HTR-8/SVneo (cell line): ENCODE results near the gene RIPPLY3.
"Not testable (repeated sequence)": the region's sequence is repeated elsewhere in the genome, so short reads cannot be mapped to it uniquely, and the experiment has no call there.

Source experiments
- DNase-seq: peaks from one replicate; pipeline ENCODE4 v3.0.0; 2011; ENCODE audit warnings: low spot score, mixed read lengths; ENCODE audit not compliant: insufficient read length
- FAIRE-seq: peaks from 2 replicates; lab custom pipeline; 2011; peaks lifted over from hg19 to GRCh38; lab: Jason Lieb, UNC

RIPPLY3 gene

DNA sequence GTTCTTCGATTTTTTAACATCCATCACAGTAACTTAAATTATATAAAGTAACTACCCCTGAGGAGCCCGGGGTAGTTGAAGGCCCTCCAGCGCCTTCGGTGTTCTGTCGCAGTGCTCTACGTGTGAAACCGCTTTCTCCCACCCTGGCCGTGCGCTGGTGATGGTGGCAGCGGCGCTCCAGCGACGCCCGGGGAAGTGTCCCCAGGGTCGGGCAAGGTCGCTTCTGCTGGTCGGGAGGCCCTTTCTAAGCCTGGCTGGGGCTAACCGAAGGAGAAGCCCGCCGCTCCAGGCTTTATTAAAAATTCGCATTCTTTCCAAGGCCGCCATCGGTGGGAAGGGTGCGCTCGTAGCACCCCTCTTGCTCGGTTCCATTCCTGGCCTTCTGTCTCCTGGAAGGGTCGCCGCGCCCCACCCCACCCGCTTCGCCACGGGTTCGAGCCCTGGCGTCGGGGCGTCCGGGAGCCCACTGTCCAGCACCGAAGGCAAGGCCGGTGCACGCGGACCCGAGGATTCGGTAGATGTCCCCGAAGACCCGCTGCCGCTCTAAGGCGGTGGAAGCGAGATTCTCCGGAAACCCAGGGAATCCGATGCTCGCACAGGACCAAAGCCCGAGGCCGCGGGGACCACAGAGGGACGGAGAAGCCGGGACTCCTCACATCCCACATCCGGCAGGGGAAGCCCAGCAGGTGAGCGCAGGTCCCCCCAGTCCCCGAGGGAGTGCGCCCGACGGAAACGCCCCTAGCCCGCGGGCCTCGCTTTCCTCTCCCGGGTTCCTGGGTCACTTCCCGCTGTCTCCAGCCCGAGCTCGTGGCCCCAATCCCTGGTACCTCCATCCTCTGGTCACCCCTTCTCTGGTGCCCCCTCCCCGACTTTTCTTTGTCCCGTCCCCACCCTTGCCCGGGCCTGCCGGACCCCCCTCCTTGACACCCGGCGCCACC is 685 bp upstream of the RIPPLY3 start:
- DNase-seq (no peak), FAIRE-seq (no peak)

DNA sequence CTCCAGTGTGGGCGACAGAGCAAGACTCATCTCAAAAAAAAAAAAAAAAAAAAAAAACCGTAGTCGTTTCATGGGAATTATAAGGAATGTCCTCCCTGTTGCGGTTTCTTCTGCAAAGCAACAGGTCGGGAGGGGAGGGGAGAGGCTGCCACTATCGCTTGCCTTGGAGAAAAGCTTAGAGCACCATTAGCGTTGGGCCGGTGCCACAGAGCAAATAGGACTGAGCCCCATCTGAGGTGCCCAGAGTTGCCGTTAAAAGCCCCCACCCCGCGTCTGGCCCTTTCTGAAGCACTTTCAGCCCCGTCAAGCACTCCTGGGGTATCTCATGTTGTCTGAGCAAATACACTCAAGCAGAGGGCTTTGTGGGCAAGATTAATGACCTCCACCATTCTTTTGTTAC is 2.2 kb downstream of the RIPPLY3 start:
- FAIRE-seq (no peak), DNase-seq (no peak)

DNA sequence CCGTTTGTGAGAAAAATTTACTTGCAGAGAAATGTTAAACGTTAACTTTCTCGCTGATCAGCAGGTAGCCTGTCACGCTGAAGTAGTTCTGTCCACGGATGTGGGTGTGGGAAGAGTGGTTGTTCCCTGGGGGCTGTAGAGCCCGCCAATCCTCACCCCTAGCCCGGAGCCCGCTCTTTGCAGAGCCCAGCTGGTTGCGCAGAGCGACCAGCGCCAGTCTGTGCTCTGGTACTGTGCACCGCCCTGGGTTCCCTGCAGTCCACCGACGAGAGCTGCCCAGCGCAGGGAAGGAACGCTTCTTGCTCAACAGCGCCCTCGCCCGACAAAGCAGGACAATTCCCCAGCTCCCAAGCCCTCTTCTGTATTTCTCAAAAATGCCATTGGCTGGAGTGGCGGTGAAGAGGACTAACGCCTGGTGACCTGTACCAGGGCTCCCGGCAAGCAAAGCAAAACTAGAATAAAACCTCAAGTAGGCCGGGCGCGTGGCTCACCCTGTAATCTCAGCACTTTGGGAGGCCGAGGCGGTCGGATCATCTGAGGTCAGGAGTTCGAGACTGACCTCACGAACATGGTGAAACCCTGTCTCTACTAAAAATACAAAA is 3.3 kb downstream of the RIPPLY3 start:
- DNase-seq (peak; percentile 91), FAIRE-seq (peak; percentile 86)

DNA sequence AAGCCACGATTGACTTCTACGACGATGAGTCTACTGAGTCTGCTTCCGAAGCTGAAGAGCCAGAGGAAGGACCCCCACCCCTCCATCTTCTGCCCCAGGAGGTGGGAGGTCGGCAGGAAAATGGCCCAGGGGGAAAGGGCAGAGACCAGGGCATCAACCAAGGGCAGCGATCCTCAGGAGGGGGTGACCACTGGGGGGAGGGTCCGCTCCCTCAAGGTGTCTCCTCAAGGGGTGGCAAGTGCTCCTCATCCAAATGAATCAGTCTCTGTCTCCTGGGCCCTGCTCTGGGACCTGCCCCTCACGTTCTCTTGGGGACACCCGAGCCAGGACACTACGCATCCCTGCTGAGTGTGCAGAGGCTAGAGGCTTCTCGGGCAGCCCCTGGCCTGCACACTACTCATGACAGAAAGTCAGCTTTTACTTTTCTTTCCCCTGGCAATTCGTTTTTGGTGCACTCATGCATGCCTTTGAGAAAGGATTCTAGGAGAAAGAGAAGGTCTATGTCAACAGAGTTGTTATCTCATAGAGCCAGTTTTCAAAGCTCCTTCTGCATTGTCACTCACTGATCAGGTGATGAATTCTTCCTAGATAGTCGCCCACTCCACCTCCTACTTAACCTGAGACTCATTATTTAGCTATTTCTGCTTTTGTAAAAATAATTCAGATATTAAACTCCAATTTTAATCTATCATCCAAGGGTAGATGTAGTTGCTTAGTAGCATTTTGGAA is 11.6 kb downstream of the RIPPLY3 start:
- no peak for DNase-seq
- no peak for FAIRE-seq

DNA sequence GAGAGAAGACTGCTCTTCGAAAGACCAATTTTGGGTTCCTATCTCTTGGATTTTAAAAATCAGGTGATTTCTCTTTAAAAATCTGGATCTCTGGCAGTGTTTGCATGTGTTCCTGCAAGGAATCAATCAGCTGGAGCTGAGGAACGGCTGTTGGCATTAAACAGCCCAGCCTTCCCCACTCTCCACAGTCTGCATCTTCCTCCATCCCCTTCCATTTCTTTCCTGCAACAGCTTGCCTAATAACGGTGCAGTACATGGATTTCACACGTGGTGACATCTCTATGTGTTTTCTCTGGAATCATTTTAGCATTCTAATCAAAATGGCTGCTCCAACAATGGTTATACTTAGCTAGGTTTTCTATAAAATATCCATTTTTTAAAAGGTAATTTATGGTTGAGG is 20.0 kb downstream of the RIPPLY3 start:
- FAIRE-seq (no peak), DNase-seq (no peak)

DNA sequence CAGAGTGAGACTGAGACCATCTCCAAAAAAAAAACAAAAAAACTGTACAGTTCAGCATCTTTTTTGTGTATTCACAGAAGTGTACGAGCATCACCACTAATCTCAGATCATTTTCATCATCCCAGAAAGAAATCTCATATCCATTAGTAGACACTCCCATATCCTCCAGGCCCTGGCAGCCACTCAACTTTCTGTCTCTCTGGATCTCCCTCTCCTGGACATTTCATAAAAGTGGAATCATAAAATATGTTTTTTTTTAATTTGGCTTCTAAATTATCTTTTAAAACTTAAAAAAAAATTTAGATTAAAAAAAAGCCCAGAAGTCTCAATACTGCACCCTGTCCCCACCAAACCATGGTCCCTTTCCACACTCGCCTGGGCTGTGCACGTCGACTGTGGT is 22.1 kb downstream of the RIPPLY3 start:
- no peak for FAIRE-seq
- no peak for DNase-seq

DNA sequence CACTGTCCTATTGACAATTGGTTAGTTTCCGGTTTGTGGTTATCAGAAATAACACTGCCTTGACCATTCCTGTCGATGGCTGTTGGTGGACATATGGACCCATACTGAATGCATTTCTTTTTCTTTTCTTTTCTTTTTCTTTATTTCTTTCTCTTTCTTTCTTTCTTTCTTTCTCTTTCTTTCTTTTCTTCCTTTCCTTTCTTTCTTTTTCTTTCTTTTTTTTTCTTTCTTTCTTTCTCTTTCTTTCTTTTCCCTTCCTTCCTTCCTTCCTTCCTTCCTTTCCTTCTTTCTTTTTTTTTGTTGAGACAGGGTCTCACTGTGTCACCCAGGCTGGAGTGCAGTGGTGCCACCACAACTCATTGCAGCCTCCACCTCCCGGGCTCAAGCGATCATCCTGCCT is 24.4 kb downstream of the RIPPLY3 start:
- DNase-seq = no peak
- no peak for FAIRE-seq

DNA sequence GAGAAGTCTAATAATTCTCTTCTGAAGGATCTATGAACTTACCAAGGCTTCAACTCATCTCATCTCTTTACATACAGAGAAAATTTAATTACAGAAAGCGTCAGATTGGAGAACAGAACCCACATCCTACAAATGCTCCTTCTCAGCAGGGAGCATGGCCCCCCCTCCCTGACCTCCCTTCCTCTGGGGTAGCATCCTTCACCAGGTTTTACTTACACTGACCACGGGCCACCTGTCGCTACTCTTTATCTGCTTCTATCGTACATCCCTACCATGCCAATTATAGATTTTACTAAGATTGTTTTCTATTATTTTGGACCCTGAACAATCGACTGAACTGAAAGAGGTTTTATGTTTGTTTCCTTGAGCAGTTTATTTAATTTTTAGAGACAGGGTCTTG is 25.8 kb downstream of the RIPPLY3 start:
- DNase-seq (no peak), FAIRE-seq (no peak)

DNA sequence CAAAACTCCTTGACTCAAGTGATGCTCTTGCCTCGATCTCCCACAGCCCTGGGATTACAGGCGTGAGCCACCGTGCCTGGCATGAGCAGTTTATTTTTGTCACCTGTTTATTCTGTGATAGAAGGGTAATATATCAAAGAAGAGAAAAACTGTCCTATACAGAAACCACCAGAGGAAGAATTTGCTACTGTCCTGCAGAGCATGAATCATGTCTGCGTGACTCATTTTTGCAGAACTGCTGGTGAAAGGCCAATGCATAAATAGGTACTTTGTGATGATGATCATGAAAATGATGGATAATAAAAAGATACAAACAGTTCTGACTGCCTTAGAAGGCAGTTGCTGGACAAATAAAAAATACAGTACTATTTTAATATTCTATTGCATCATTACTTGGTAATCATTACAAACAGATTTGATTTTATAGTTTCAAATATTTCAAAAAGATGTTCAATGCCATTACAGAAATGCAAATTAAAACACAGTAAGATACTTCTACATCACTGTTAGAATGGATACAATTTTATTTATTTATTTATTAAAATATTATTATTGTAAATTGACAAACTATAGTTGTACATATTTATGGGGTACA is 26.5 kb downstream of the RIPPLY3 start:
- no peak for FAIRE-seq
- DNase-seq = peak; percentile 53

DNA sequence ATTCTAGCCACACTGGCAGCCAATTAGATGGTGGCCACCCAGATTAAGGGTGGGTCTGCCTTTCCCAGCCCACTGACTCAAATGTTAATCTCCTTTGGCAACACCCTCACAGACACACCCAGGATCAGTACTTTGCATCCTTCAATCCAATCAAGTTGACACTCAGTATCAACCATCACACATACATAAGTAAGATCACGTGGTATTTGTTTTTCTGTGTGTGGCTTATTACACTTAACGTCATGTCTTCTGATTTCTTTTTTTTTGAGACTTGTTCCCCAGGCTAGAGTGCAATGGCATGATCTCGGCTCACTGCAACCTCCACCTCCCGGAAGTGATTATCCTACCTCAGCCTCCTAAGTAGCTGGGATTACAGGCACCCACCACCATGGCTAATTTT is 27.9 kb downstream of the RIPPLY3 start:
- DNase-seq, FAIRE-seq: not testable (repeated sequence)

DNA sequence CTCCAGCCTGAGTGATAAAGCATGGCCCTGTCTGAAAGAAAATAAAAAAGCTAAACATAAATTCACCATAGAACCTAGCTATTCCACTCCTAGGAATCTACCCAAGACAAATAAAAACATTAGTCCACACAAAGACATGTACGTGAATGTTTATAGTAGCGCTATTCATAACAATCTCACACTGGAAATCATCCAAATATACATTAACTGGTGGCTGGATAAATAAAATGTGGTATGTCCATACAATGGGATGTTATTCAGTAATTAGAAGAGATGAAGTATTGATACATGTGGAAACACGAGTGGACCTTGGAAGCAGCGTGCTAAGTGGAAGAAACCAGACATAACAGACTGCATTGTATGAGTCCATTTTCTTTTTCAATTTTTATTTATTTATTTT is 29.7 kb downstream of the RIPPLY3 start:
- no peak for FAIRE-seq
- no peak for DNase-seq

DNA sequence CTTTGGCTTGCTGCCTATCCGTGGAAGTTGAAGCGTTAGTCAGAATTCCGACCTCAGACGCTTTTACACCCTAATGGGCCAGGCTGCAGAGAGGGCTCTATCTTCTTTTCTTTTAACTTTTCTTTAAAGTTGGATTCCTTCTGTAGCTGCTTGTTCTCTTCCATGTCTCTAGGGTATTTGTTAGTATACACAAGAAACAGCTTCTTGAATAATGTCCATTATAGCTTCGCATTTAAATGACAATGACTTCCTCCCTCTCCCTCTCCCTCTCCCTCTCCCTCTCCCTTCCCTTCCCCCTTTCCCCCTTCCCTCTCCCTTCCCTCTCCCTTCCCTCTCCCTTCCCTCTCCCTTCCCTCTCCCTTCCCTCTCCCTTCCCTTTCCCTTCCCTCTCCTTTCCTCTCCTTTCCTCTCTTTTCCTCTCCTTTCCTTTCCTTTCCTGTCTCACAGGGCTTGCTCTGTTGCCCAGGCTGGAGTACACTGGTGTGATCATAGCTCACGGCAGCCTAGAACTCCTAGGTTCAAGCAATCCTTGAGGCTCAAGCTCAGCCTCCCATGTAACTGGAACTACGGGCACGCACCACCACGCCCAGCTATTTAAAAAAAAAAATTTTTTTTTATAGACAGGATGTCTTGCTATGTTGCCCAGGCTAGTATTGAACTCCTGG is 33.0 kb downstream of the RIPPLY3 start:
- no peak for FAIRE-seq
- DNase-seq = no peak

DNA sequence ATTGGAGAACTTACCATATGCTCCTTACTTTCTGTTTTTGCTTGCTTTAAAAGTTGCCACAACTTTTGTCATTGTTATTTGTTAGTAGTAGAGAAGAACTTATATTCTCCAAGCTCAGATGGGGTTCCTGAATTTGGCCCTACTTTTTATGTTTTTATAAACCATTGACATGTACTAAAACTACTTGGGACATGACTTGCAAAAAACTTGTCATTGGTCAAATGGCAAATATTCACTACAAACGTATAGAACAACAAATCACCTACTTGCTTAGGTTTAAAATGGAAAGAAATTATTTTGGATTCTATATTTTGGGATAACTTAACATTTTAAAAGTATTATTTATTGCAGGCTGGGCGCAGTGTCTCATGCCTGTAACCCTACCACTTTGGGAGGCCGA is 33.7 kb downstream of the RIPPLY3 start:
- no peak for FAIRE-seq
- DNase-seq = no peak

DNA sequence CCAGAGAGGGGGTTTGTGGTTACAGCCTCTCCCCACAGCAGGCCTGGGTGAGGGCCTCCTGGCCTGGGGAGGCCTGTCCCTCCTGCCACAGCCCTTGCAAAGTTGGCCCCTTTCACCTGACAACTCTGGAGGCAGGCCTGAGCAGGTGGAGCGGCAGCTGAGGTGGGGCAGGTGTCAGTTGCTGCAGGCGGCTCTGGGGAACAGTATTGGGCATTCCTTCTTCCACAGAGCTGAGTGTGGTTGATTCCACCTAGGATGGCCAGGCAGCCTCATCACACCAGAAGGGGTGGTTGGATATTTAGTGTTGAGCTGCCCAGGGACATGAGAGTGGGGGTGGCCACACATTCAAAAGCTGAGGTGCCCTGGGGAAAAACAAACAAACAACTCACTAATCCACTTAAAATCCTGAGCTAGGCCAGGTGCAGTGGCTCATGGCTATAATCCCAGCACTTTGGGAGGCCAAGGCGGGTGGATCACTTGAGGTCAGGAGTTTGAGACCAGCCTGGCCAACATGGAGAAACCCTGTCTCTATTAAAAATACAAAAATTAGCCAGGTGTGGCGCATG is 35.3 kb downstream of the RIPPLY3 start:
- no peak for DNase-seq
- FAIRE-seq = no peak

DNA sequence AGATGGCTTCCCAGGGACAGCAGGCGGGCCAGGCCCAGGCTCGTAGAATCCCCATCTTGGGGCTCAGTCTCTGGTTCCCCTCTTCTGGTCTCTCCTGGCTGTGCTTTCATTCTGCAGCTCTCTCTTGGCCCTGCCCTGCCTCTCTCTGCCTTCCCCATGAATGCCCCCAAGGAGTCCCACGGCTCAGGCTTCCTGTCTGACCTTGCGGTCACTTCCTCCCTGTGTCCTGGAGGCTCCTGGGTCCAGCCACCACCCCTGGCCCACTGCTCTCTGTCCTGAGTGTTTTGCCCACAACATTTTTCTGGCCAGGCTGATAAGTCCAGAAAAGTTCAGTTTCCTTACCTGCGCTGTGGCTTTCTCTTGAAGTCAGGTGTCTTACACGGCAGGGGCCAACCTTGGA is 37.3 kb downstream of the RIPPLY3 start:
- no peak for FAIRE-seq
- no peak for DNase-seq

DNA sequence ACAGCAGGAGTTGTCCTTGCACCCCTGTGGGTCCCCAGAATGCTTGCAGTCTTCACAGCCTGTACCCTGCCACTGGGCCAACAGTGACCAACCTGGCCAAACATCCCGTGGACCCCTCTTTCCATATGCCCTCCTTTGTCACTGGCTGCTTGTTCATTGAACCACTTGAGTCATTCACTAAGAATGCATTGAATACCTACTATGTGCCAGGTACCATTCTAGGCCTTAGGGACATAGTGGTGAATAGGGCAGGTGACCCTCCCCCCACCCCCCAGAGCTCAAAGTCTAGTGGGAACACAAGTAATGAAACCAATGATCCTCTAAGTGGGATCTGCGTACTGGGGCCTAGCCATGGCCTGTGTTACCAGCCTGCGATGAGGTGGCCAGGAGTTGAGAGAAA is 38.1 kb downstream of the RIPPLY3 start:
- DNase-seq (no peak), FAIRE-seq (no peak)

DNA sequence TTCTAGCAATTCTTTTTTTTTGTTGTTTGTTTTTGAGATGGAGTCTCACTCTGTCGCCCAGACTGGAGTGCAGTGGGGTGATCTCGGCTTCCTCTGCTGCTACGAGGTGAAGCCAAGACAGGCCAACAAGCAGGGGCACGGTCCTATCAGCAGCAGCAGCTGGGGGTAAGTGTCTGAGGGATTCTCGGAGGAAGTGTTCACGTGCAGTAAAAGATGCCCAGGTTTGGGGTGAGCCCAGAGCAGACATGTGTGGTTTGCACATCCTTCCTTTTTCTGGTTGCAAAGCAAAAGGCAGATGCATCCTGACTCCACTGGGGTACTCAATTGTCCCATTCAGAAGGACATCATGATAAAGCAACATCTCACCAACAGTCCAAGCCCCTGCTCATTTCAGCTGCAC is 38.6 kb downstream of the RIPPLY3 start:
- FAIRE-seq = no peak
- DNase-seq = no peak

DNA sequence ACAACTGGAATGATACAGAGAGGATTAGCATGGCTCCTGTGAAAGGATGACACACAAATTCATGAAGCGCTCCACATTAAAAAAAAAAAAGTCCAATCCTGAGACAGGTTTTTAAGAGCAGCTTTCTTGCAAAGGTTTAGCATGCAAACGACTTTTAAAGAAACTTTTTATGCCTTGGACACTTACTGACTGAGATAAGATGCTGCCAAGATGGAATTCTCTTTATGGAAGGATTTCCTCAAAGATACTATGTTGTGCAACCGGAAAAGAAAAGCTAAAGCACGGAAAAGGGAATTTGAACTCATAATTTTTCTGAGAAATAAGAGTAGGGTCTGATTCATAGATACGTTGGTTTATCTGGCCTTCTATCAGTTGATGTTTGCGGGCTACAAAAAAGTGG is 39.1 kb downstream of the RIPPLY3 start:
- FAIRE-seq (no peak), DNase-seq (no peak)

DNA sequence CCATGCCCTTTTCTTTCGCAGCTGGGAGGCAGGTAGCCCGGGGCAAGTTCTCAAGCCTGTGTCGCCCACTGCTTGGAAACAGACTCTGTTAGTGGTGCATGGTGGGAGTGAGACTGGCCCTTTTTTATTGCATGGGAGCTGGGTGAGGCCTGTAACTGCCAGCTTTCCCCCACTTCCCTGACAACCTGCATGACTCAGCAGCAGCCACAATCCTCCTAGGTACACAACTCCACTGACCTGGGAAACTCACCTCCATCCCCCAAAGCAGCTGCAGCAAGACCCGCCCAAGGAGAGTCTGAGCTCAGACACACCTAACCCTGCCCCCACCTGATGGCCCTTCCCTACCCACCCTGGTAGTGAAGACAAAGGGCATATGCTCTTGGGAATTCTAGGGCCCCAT is 40.6 kb downstream of the RIPPLY3 start:
- no peak for FAIRE-seq
- DNase-seq = no peak

DNA sequence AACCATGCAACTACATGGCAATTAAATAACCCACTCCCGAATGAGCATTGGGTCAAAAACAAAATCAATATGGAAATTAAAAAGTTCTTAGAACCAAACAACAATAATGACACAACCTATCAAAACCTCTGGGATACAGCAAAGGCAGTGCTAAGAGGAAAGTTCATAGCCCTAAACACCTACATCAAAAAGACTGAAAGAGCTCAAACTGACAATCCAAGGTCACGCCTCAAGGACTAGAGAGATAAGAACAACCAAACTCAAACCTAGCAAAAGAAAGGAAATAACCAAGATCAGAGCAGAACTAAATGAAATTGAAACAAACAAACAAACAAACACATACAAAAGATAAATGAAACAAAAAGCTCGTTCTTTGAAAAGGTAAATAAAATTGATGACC is 43.2 kb downstream of the RIPPLY3 start:
- FAIRE-seq, DNase-seq: not testable (repeated sequence)
